ENCODE measurements around the gene OCIAD2.
"Not testable (repeated sequence)": the region's sequence is repeated elsewhere in the genome, so short reads cannot be mapped to it uniquely, and the experiment has no call there.

OCIAD2 gene

GRCh38 chr4:48906206-48907173 lies at the start of gene OCIAD2:
TSS of gene OCIAD2 (minus strand) at chr4:48906774. CDS start at chr4:48904549, 2,225 bp downstream.
- DNase-seq (ENCODE audit: low spot score), result peak; percentile 72

- DNase-seq (ENCODE audit: low spot score), result no peak
Observed at GRCh38 chr4:48954314-48954713, 47.7 kb upstream of the OCIAD2 start.

- DNase-seq (ENCODE audit: low spot score), result no peak
Observed at GRCh38 chr4:48949518-48950219, 43.1 kb upstream of the OCIAD2 start.

GRCh38 chr4:48949086-48949485 lies 42.5 kb upstream of the OCIAD2 start:
- no peak for DNase-seq (ENCODE audit: low spot score)

GRCh38 chr4:48947731-48948130 lies 41.2 kb upstream of the OCIAD2 start:
- DNase-seq (ENCODE audit: low spot score), result no peak

GRCh38 chr4:48945981-48946380 lies 39.4 kb upstream of the OCIAD2 start:
- no peak for DNase-seq (ENCODE audit: low spot score)

- no peak for DNase-seq (ENCODE audit: low spot score)
Observed at GRCh38 chr4:48944756-48945241, 38.2 kb upstream of the OCIAD2 start.

GRCh38 chr4:48944252-48944651 lies 37.7 kb upstream of the OCIAD2 start:
- no peak for DNase-seq (ENCODE audit: low spot score)

- DNase-seq (ENCODE audit: low spot score), result no peak
Observed at GRCh38 chr4:48943387-48943786, 36.8 kb upstream of the OCIAD2 start.

GRCh38 chr4:48939785-48940184 lies 33.2 kb upstream of the OCIAD2 start:
- no peak for DNase-seq (ENCODE audit: low spot score)

GRCh38 chr4:48938831-48939230 lies 32.3 kb upstream of the OCIAD2 start:
- DNase-seq (ENCODE audit: low spot score), result no peak

- no peak for DNase-seq (ENCODE audit: low spot score)
Observed at GRCh38 chr4:48937033-48937432, 30.5 kb upstream of the OCIAD2 start.

GRCh38 chr4:48931459-48931858 lies 24.9 kb upstream of the OCIAD2 start:
- DNase-seq (ENCODE audit: low spot score), result no peak

- no peak for DNase-seq (ENCODE audit: low spot score)
Observed at GRCh38 chr4:48930654-48931053, 24.1 kb upstream of the OCIAD2 start.

GRCh38 chr4:48924416-48924815 lies 17.8 kb upstream of the OCIAD2 start:
- no peak for DNase-seq (ENCODE audit: low spot score)

GRCh38 chr4:48923065-48923464 lies 16.5 kb upstream of the OCIAD2 start:
- not testable (repeated sequence) for DNase-seq (ENCODE audit: low spot score)

GRCh38 chr4:48914311-48914710 lies 7.7 kb upstream of the OCIAD2 start:
- no peak for DNase-seq (ENCODE audit: low spot score)

GRCh38 chr4:48913346-48913745 lies 6.8 kb upstream of the OCIAD2 start:
- DNase-seq (ENCODE audit: low spot score), result no peak

GRCh38 chr4:48912349-48912748 lies 5.8 kb upstream of the OCIAD2 start:
- DNase-seq (ENCODE audit: low spot score), result no peak

- DNase-seq (ENCODE audit: low spot score), result no peak
Observed at GRCh38 chr4:48910511-48910910, 3.9 kb upstream of the OCIAD2 start.

- no peak for DNase-seq (ENCODE audit: low spot score)
Observed at GRCh38 chr4:48909697-48910096, 3.1 kb upstream of the OCIAD2 start.

GRCh38 chr4:48908687-48909086 lies 2.1 kb upstream of the OCIAD2 start:
- no peak for DNase-seq (ENCODE audit: low spot score)

Data from left forelimb (tissue), 1 donor.